A673 (cell line): ENCODE results near the gene TMEM238L. TPM values are rescaled to one million over a fixed set of nuclear protein-coding genes. Genes with fewer than 3 reads are reported as not detected.

Experiments used
- BruUV-seq: library from RNA; stranded (reverse); fragments of 400-500 nt; replicated peaks from 2 replicates; lab custom pipeline; 2021; lab: Mats Ljungman, UMichigan
- CTCF ChIA-PET: fragments of 300-600 bp; sonication (Branson Sonifier 250); formaldehyde crosslinking; loops from one replicate; lab custom pipeline; 2022; ENCODE audit warnings: antibody characterized with exemption; lab: Charles Lee
- POLR2A ChIA-PET: fragments of 300-600 bp; sonication (Branson Sonifier 250); formaldehyde crosslinking; loops from one replicate; lab custom pipeline; 2022; ENCODE audit warnings: antibody characterized with exemption; ENCODE audit not compliant: low non-redundant PET; lab: Charles Lee
- DNase-seq: peaks from one replicate; pipeline ENCODE4 v3.0.0-alpha.2; 2015; ENCODE audit warnings: low spot score
- H3K27ac ChIP-seq: fragments of 200-600 bp; sonication (generic); 2 replicates; pipeline ENCODE4 v1.5.1; 2016; ENCODE audit warnings: mixed run types, low read depth, mild to moderate bottlenecking, mixed read lengths, antibody characterized with exemption, low read length; ENCODE audit not compliant: poor library complexity, severe bottlenecking
- H3K27me3 ChIP-seq: fragments of 200-600 bp; sonication (generic); replicated peaks from 2 replicates; pipeline ENCODE4 v1.6.1; 2017; ENCODE audit warnings: mixed run types, low read depth, mild to moderate bottlenecking, mixed read lengths, antibody characterized with exemption, low read length; ENCODE audit not compliant: insufficient read depth, poor library complexity
- H3K36me3 ChIP-seq: fragments of 200-600 bp; sonication (generic); 2 replicates; pipeline ENCODE4 v1.6.1; 2016; ENCODE audit warnings: mixed run types, mild to moderate bottlenecking, mixed read lengths, antibody characterized with exemption, low read length; ENCODE audit not compliant: insufficient read depth, poor library complexity, severe bottlenecking
- H3K4me1 ChIP-seq: fragments of 200-600 bp; sonication (generic); 2 replicates; pipeline ENCODE4 v1.6.1; 2017; ENCODE audit warnings: mixed run types, mild to moderate bottlenecking, mixed read lengths, antibody characterized with exemption, low read length; ENCODE audit not compliant: insufficient read depth, poor library complexity, severe bottlenecking
- H3K4me3 ChIP-seq: fragments of 200-600 bp; sonication (generic); 2 replicates; pipeline ENCODE4 v1.5.1; 2016; ENCODE audit warnings: low read depth, mixed run types, mild to moderate bottlenecking, mixed read lengths, low read length; ENCODE audit not compliant: poor library complexity, severe bottlenecking
- H3K9me3 ChIP-seq: fragments of 200-600 bp; sonication (generic); 2 replicates; pipeline ENCODE4 v1.6.1; 2016; ENCODE audit warnings: mixed run types, low read depth, mild to moderate bottlenecking, mixed read lengths, antibody characterized with exemption, low read length; ENCODE audit not compliant: poor library complexity, severe bottlenecking
- CTCF ChIP-seq: fragments of 300-800, 200-600 bp; sonication (generic); conservative IDR thresholded peaks from 2 replicates; pipeline ENCODE4 v1.5.1; 2017; ENCODE audit warnings: low read depth, mild to moderate bottlenecking, antibody characterized with exemption, low read length, moderate library complexity, mixed read lengths
- EZH2 ChIP-seq: fragments of 200-600 bp; sonication (generic); IDR thresholded peaks from 2 replicates; pipeline ENCODE4 v1.6.1; 2017; ENCODE audit warnings: borderline replicate concordance, low read depth, mild to moderate bottlenecking, mixed read lengths, antibody characterized with exemption, low read length; ENCODE audit not compliant: poor library complexity, severe bottlenecking
- intact Hi-C: fragments of 100-400 bp; cut with micrococcal nuclease; formaldehyde crosslinking; loops from one replicate; pipeline ENCODE4 v1.10.0; 2022; ENCODE audit not compliant: unreplicated experiment
- total RNA-seq: library from RNA; stranded (reverse); gene quantifications from 2 replicates; pipeline ENCODE4 v1.2.3, GENCODE V29; 2021

Gene TMEM238L
- total RNA-seq, 1 experiment from 2014 or later = not detected

- Histone ChIP-seq H3K27me3 (peaks cover 55% of the 10 kb centered on the region), H3K9me3 (no peaks in the 10 kb centered on the region), H3K4me1 (no peaks in the 10 kb centered on the region), H3K36me3 (no peaks in the 10 kb centered on the region), H3K27ac (no peak overlapping the region), H3K4me3 (no peak overlapping the region)
- POLR2A ChIA-PET = no interaction called here
- no peak for DNase-seq
- CTCF ChIA-PET = no interaction called here
- intact Hi-C loops = no loop called here
- no peak for TF ChIP-seq CTCF
- no peak for TF ChIP-seq EZH2
- BruUV-seq = no TSS peak
Observed at GRCh38 chr17:10755592-10756127, 48.2 kb downstream of the TMEM238L start.

- BruUV-seq = no TSS peak
- Histone ChIP-seq H3K9me3 (no peaks in the 10 kb centered on the region), H3K36me3 (no peaks in the 10 kb centered on the region), H3K27me3 (peaks cover 55% of the 10 kb centered on the region), H3K4me3 (no peak overlapping the region), H3K27ac (no peak overlapping the region), H3K4me1 (no peaks in the 10 kb centered on the region)
- peak; percentile 47 for DNase-seq
- CTCF ChIA-PET = no interaction called here
- TF ChIP-seq EZH2 (no peak), CTCF (no peak)
- intact Hi-C loops = loop anchor here (1.0 to 5.0 kb wide), 2 partner anchors 90 to 1232 kb away; no protein-coding TSS in a partner anchor
- POLR2A ChIA-PET = no interaction called here
Observed at GRCh38 chr17:10754861-10755591, 48.9 kb downstream of the TMEM238L start.

GRCh38 chr17:10754109-10754508 lies 49.8 kb downstream of the TMEM238L start:
- Histone ChIP-seq H3K4me1 (no peaks in the 10 kb centered on the region), H3K27ac (no peak overlapping the region), H3K36me3 (no peaks in the 10 kb centered on the region), H3K9me3 (no peaks in the 10 kb centered on the region), H3K27me3 (peaks cover 57% of the 10 kb centered on the region), H3K4me3 (no peak overlapping the region)
- ChIA-PET POLR2A (no interaction called here), CTCF (interaction anchor here (0.5 to 1.0 kb wide), 2 partner anchors 78 to 91 kb away, joined by 3 to 4 read pairs; no protein-coding TSS in a partner anchor)
- TF ChIP-seq EZH2 (no peak), CTCF (peak; percentile 60)
- DNase-seq = peak; percentile 59
- intact Hi-C loops = loop anchor here (1.0 to 5.0 kb wide), 2 partner anchors 91 to 1233 kb away; no protein-coding TSS in a partner anchor
- BruUV-seq = no TSS peak
